Activated CD4-positive, alpha-beta T cell treated with anti-CD3 and anti-CD28 coated beads, Interleukin-2, amount 50 U/mL, for 48 hours (primary cell): ENCODE results near the gene TSKS.

Source experiments
- DNase-seq, 2 experiments: peaks; one replicate each; pipeline ENCODE4 v3.0.0-alpha.2; 2020

TSKS gene

GRCh38 chr19:49793561-49793840, 30.4 kb upstream of the TSKS start:
- peak in 1 of 2 experiments; percentile 29 for DNase-seq

- DNase-seq = no peak
Observed at GRCh38 chr19:49792829-49793560, 29.9 kb upstream of the TSKS start.

GRCh38 chr19:49791776-49792445, 28.8 kb upstream of the TSKS start:
- DNase-seq = no peak

GRCh38 chr19:49790866-49791265, 27.8 kb upstream of the TSKS start:
- DNase-seq = no peak

GRCh38 chr19:49788857-49789256, 25.8 kb upstream of the TSKS start:
- no peak for DNase-seq

GRCh38 chr19:49787746-49788145, 24.6 kb upstream of the TSKS start:
- no peak for DNase-seq

GRCh38 chr19:49786376-49786820, 23.3 kb upstream of the TSKS start:
- no peak for DNase-seq

GRCh38 chr19:49782515-49782914, 19.4 kb upstream of the TSKS start:
- no peak for DNase-seq

- no peak for DNase-seq
Observed at GRCh38 chr19:49781394-49781793, 18.3 kb upstream of the TSKS start.

- no peak for DNase-seq
Observed at GRCh38 chr19:49780861-49781260, 17.8 kb upstream of the TSKS start.

- no peak for DNase-seq
Observed at GRCh38 chr19:49779731-49780555, 16.8 kb upstream of the TSKS start.

- no peak for DNase-seq
Observed at GRCh38 chr19:49776371-49776764, 13.3 kb upstream of the TSKS start.

- no peak for DNase-seq
Observed at GRCh38 chr19:49775742-49776370, 12.8 kb upstream of the TSKS start.

- DNase-seq = no peak
Observed at GRCh38 chr19:49774969-49775368, 11.9 kb upstream of the TSKS start.

GRCh38 chr19:49773663-49774350, 10.7 kb upstream of the TSKS start:
- DNase-seq = no peak

- no peak for DNase-seq
Observed at GRCh38 chr19:49772850-49773432, 9.8 kb upstream of the TSKS start.

- DNase-seq = no peak
Observed at GRCh38 chr19:49771674-49772139, 8.6 kb upstream of the TSKS start.

GRCh38 chr19:49770529-49770928, 7.4 kb upstream of the TSKS start:
- DNase-seq = no peak

- DNase-seq = no peak
Observed at GRCh38 chr19:49767967-49768581, 5.0 kb upstream of the TSKS start.

- DNase-seq = no peak
Observed at GRCh38 chr19:49767381-49767780, 4.3 kb upstream of the TSKS start.

GRCh38 chr19:49766930-49767299, 3.8 kb upstream of the TSKS start, which contains the start of gene AP2A1:
TSS of gene AP2A1 (plus strand) at chr19:49767001. CDS start at chr19:49767134, 133 bp downstream.
- DNase-seq = no peak
